HG03469 (cell line): Measurements from ENCODE around the gene WDR46.
"Not testable (repeated sequence)": the region's sequence is repeated elsewhere in the genome, so short reads cannot be mapped to it uniquely, and the experiment has no call there.

Experiments
- ATAC-seq: cut with Tn5 transposase; IDR thresholded peaks from one replicate; pipeline ENCODE4 v1.9.1; 2021; ENCODE audit warnings: mild to moderate bottlenecking, moderate library complexity, moderate number of reproducible peaks; ENCODE audit not compliant: unreplicated experiment

WDR46 gene

GRCh38 chr6:33271117-33271467 lies 17.9 kb downstream of the WDR46 start:
- peak; percentile 3 for ATAC-seq

- no peak for ATAC-seq
These were observed 25.0 kb downstream of the WDR46 start for GRCh38 chr6:33264015-33264414.

- not testable (repeated sequence) for ATAC-seq
These were observed 26.5 kb downstream of the WDR46 start for GRCh38 chr6:33262490-33262889.

GRCh38 chr6:33259032-33259431 lies 30.0 kb downstream of the WDR46 start:
- ATAC-seq, result no peak

- no peak for ATAC-seq
These were observed 34.4 kb downstream of the WDR46 start for GRCh38 chr6:33254591-33254990.

GRCh38 chr6:33252759-33253158 lies 36.3 kb downstream of the WDR46 start:
- no peak for ATAC-seq

DNA sequence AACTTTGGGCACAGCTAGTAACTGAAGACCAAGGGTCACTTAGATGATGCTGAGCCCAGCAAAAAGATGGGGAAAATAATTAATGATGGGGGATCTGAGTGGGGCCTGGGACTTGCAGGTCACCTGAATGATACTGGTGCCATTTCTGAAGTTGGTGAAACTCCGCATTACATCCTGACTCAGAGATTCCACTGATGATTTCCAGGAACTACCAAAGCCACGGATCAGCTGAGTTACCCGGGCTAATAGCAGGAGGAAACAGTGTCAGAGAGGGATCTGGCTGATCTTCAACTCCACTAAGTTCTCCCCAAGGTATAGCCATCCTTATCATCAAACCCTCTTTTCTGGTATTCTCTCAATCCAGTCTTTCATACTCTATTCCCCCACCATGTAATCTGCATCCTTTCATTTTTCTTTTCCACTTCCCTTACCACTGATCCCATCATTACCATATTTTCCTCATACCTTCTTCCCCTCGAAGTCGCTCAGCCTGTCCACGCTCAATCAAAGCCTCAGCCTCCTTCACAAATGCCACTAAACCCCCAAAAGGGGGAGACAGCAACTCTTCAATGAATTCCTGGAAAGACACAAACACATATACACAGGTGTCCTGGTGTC lies 37.5 kb downstream of the WDR46 start:
- no peak for ATAC-seq

GRCh38 chr6:33250731-33251130 lies 38.3 kb downstream of the WDR46 start:
- ATAC-seq, result no peak

- no peak for ATAC-seq
These were observed 39.1 kb downstream of the WDR46 start for GRCh38 chr6:33249732-33250630.

- ATAC-seq, result peak; percentile 70
These were observed 39.9 kb downstream of the WDR46 start for GRCh38 chr6:33248932-33249731.

DNA sequence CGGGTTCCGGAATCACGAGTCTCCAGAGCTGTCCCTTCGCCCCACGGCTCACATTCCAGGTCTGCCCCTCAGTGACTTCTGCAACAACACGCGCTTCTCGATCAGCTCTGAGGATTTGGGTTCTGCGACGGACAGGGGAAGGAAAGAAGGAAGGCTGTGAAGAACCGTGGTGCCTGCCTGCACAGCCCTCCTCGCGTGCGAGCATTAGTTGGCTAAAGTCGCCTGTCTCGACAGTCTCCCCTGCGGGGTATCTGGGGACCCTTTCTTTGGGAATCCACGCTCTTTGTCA lies 40.5 kb downstream of the WDR46 start:
- ATAC-seq, result no peak

DNA sequence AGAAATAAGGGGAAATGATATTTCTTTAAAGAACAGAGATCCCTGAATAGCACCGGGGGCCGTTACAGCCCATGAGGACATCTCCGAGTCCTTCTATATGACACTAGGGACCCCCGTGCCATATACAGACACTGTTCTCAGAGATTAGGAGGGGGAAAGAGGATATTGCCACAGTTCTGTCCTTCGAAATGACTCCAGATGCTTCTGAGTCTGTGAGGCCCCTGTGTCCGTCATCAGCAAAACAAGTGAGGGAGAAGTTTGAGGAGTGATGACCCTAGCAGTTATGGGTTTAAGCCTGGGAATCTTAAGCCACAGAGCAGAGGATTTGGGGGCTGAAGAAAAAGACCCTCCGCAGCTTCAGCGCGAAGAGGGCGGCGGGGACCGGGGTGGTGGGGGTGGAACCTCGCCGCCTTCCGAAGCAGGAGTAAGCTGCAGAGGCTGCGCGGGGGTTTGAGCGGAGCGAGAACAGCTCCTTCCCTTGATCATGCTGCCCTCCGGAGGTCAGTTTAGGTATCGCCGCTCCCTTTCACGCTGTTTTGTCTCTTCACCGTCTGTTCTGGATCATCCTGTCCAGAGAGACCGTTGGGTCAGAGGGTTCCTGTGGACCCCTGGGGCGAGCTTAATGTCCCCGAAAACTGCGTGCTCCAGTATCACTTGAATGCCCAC lies 40.9 kb downstream of the WDR46 start:
- no peak for ATAC-seq

GRCh38 chr6:33243476-33243875 lies 45.6 kb downstream of the WDR46 start:
- ATAC-seq, result no peak

- no peak for ATAC-seq
These were observed 47.1 kb downstream of the WDR46 start for GRCh38 chr6:33241968-33242367.

DNA sequence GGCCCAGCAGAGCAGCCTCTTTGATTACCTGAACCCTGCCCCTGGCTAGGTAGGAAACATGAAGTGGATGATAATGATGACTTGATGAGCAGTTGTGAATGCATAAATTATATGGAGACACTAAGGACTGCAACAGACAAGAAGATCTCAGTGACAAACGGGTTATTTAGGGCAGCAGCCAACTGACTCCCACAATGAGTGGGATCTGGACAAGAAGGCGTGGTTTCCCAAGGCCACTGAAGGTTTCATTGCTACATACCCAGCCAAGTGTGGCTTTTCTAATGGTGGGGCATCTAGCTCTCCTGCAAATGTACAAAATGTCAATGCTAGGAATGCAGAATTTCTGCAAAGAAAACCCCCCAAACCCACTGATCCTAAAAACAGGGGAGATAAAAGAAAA lies 51.3 kb downstream of the WDR46 start:
- ATAC-seq, result no peak

GRCh38 chr6:33236852-33237251 lies 52.2 kb downstream of the WDR46 start:
- no peak for ATAC-seq

DNA sequence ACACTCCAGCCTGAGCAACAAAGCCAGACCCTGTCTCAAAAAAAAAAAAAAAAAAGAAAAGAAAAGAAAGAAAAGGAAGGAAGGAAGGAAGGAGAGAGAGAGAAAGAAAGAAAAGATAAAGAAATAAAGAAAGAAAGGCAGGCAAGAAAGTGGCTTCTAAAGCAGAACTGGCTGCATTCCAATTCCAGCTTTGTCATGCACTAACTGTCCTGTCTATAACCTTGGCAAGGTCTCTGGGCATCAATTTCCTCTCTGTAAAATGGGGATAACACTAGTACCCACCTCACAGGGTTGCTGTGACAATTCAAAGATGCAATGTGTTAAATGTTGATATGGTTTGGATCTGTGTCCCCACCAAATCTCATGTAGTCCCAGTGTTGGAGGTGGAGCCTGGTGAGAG lies 52.7 kb downstream of the WDR46 start:
- ATAC-seq, result no peak

DNA sequence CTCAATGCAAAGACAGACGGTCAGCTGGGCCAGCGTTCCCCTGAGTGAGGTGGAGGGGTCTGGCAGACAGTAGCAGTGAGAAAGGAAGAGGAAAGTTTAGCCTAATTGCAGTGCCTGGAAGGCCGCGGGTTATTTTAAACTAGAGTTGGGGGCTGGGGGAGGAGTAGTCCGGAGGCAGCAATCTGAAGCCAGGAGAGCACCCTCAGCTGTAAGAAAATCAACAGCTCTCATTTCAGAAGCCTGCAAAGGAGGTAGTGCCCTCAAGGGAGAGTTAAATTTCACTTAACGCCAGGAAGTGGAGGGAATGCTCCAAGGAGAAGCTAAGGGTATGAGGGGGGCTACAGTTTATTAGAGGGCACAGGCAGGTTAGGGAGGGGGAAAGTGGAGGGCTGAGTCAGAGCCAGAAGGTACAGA lies 53.8 kb downstream of the WDR46 start:
- no peak for ATAC-seq
